Keratinocyte (primary cell): ENCODE measurements around the gene ANAPC2.
A peak's percentile ranks its signal among the peaks of the same experiment; 100 is the strongest.

Experiments used
- CTCF ChIP-seq, 3 experiments: IDR thresholded peaks in 1 of 3; conservative IDR thresholded peaks in 1 of 3; optimal IDR thresholded peaks in 1 of 3; 2 replicates in 2 of 3; 3 replicates in 1 of 3; pipeline versions ENCODE3 to v1.5.1; 2011; ENCODE audit warnings: low read length in 3 of 3, mild to moderate bottlenecking in 3 of 3, moderate library complexity in 2 of 3, control low read depth in 1 of 3, inconsistent platforms in 1 of 3; ENCODE audit not compliant: insufficient read depth in 2 of 3; ENCODE audit errors: extremely low read depth in 1 of 3
- EZH2 ChIP-seq: IDR thresholded peaks from one replicate; pipeline ENCODE4 v1.6.1; 2012; ENCODE audit warnings: inconsistent platforms, mild to moderate bottlenecking, low read length, moderate library complexity

- TF ChIP-seq CTCF (optimal IDR thresholded peaks at IDR 0.05 in 1 of 3, IDR thresholded peaks at IDR 0.05 in 1 of 3, conservative IDR thresholded peaks at IDR 0.05 in 1 of 3; ENCODE audit: extremely low read depth in 1 of 3, insufficient read depth in 2 of 3, low read length in 3 of 3) (peak; percentile 75 to 87 (median 87)), EZH2 (no peak)
These were observed 11.8 kb downstream of the ANAPC2 start for GRCh38 chr9:137176302-137177182.
